RWPE2 (cell line): Measurements from ENCODE around the gene SNCA.

ENCODE experiments used
- ATAC-seq: fragments of 200-7000 bp; cut with Tn5 transposase; 3 replicates; pipeline ENCODE4 v1.9.1; 2021; ENCODE audit warnings: low read depth
- DNase-seq: peaks from one replicate; pipeline ENCODE4 v3.0.0-alpha.2; 2020; ENCODE audit warnings: low spot score
- H3K27ac ChIP-seq: fragments of 450-650 bp; 2 replicates; pipeline ENCODE4 v1.5.1; 2017; ENCODE audit warnings: mild to moderate bottlenecking; ENCODE audit not compliant: poor library complexity, severe bottlenecking
- H3K27me3 ChIP-seq: fragments of 250-450 bp; sonication (Bioruptor Pico); 2 replicates; pipeline ENCODE4 v1.5.1; 2021; ENCODE audit warnings: mild to moderate bottlenecking, moderate library complexity; ENCODE audit not compliant: insufficient read depth, poor library complexity, severe bottlenecking
- H3K36me3 ChIP-seq: fragments of 250-450 bp; sonication (Bioruptor Pico); 2 replicates; pipeline ENCODE4 v1.5.1; 2020; ENCODE audit warnings: low read depth, mild to moderate bottlenecking, moderate library complexity
- H3K4me1 ChIP-seq: fragments of 250-450 bp; sonication (Bioruptor Pico); 2 replicates; pipeline ENCODE4 v1.5.1; 2021; ENCODE audit warnings: mild to moderate bottlenecking, moderate library complexity; ENCODE audit not compliant: insufficient read depth, poor library complexity, severe bottlenecking
- H3K4me3 ChIP-seq: fragments of 250-450 bp; sonication (Bioruptor Pico); 2 replicates; pipeline ENCODE4 v1.5.1; 2021; ENCODE audit warnings: mild to moderate bottlenecking, moderate library complexity; ENCODE audit not compliant: severe bottlenecking
- H3K9me3 ChIP-seq: fragments of 250-450 bp; sonication (Bioruptor Pico); 2 replicates; pipeline ENCODE4 v1.5.1; 2021; ENCODE audit warnings: mild to moderate bottlenecking, moderate library complexity; ENCODE audit not compliant: severe bottlenecking
- TF ChIP-seq, protein P1 (sequence below): fragments of 450-650 bp; IDR thresholded peaks from one replicate; pipeline ENCODE4 v1.5.1; 2017; ENCODE audit warnings: mild to moderate bottlenecking, moderate library complexity; ENCODE audit not compliant: poor library complexity, severe bottlenecking

Gene SNCA

DNA sequence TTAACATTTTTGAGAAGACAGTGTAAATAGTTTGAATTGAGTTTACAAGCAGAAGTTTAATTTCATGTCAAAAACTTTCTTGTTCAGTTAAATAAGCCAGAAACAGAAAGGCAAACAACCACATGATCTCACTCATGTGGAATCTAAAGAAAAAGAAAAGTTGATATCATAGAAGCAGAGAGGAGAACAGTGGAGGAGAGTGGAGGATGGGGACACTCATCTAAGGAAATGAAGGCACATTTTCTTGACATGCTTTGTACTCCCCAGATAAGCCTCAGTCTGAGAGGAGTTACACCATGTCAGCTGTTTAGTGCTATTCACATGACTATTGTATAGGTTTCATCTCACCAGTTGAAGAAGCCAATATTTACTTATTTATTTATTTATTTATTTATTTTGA is 13.5 kb downstream of the SNCA start:
- no peak overlapping the region for H3K27ac ChIP-seq
- no peaks in the 10 kb centered on the region for H3K9me3 ChIP-seq
- peaks cover 5% of the 10 kb centered on the region for H3K4me1 ChIP-seq
- no peak overlapping the region for H3K4me3 ChIP-seq
- H3K27me3 ChIP-seq = no peaks in the 10 kb centered on the region
- peaks cover 17% of the 10 kb centered on the region for H3K36me3 ChIP-seq
- TF ChIP-seq, protein P1, sequence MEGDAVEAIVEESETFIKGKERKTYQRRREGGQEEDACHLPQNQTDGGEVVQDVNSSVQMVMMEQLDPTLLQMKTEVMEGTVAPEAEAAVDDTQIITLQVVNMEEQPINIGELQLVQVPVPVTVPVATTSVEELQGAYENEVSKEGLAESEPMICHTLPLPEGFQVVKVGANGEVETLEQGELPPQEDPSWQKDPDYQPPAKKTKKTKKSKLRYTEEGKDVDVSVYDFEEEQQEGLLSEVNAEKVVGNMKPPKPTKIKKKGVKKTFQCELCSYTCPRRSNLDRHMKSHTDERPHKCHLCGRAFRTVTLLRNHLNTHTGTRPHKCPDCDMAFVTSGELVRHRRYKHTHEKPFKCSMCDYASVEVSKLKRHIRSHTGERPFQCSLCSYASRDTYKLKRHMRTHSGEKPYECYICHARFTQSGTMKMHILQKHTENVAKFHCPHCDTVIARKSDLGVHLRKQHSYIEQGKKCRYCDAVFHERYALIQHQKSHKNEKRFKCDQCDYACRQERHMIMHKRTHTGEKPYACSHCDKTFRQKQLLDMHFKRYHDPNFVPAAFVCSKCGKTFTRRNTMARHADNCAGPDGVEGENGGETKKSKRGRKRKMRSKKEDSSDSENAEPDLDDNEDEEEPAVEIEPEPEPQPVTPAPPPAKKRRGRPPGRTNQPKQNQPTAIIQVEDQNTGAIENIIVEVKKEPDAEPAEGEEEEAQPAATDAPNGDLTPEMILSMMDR = no peak
- no peak for ATAC-seq
- no peak for DNase-seq

DNA sequence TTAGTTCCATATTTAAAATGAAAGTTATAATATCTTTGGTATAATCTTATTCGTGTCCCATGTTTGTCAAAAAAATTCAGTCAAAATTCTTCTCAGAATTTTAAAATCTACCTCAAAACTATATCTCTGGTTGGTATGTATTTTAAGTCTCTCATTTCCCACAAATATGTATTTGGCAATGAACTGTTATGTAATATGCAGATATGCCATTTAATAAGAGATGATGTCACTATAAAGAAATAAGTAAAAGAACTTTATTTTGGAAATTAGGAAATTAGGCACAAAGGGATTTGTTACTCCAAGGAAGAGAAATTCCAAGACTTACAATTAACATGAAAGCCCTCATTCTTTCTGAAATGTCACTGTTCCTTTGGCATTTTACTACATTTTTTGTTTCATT is 15.3 kb downstream of the SNCA start:
- Histone ChIP-seq H3K36me3 (peaks cover 9% of the 10 kb centered on the region), H3K4me3 (no peak overlapping the region), H3K27ac (no peak overlapping the region), H3K9me3 (no peaks in the 10 kb centered on the region), H3K27me3 (no peaks in the 10 kb centered on the region), H3K4me1 (peaks cover 5% of the 10 kb centered on the region)
- DNase-seq (no peak), ATAC-seq (no peak)
- TF ChIP-seq, protein P1 = no peak

DNA sequence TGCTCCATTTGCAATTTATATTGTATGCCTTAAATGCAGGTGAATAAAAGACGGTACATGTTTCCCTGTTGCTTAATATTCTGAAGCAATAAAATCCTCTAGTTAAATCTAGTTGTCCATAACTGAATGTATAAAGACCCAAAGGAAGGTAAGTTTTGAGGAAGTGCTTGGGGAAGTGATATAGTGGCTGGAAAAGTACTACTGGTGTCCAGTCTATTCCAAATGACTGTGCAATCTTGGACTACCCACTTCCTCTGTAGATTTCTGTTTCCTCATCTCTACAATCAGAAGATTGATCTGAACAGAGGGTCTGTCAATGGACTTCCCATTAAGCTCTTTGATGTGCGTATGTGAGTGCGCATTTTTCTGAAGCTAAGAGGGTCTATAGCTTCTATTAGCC is 17.0 kb downstream of the SNCA start:
- Histone ChIP-seq H3K4me3 (no peak overlapping the region), H3K9me3 (no peaks in the 10 kb centered on the region), H3K36me3 (peaks cover 9% of the 10 kb centered on the region), H3K4me1 (peaks cover 5% of the 10 kb centered on the region), H3K27ac (no peak overlapping the region), H3K27me3 (no peaks in the 10 kb centered on the region)
- DNase-seq = no peak
- TF ChIP-seq, protein P1 = no peak
- ATAC-seq = no peak

DNA sequence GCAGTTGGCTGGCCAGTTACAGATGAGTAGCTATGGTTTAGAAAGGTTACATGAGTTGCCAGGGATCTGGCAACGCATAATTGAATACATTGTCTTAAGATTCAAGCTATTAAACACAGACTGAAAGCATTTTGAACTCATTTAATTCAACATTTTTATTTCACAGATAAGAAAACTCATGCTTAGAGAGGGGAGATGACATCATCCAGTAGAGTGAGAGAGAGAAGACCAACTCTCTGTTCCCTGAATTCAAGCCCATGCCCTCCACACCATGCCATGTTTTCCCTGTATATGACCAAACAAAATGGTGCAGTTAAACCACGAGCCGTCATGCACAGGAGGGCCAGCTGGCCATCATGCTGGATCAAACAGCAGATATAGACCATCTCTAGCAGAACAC is 22.6 kb downstream of the SNCA start:
- TF ChIP-seq, protein P1 = no peak
- Histone ChIP-seq H3K27ac (no peak overlapping the region), H3K36me3 (no peaks in the 10 kb centered on the region; the same call in 1 of the 2 replicates), H3K4me1 (no peaks in the 10 kb centered on the region), H3K27me3 (no peaks in the 10 kb centered on the region), H3K9me3 (no peaks in the 10 kb centered on the region), H3K4me3 (no peak overlapping the region)
- ATAC-seq (no peak), DNase-seq (no peak)

DNA sequence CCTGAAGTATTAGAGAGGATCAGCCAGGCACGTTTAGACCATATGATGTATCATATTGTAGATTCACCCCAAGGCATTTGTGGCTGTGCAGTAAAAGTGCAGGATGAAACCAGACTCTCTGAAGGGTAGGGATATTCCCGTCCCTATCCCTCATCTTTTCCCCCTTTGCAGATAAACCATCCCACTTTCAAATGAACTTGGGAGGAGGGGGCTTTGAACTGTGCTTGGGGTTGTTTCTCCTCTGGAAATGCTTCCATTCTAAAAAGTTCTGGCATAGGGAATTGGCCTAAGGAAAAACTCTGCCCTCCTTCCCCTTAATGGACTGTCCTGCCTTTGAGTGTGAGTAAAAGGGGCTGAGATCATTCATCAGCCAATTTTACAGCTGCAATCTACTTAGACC is 23.8 kb downstream of the SNCA start:
- Histone ChIP-seq H3K9me3 (no peaks in the 10 kb centered on the region), H3K27me3 (no peaks in the 10 kb centered on the region), H3K36me3 (no peaks in the 10 kb centered on the region; the same call in 1 of the 2 replicates), H3K4me1 (no peaks in the 10 kb centered on the region), H3K27ac (no peak overlapping the region), H3K4me3 (no peak overlapping the region)
- ATAC-seq (no peak), DNase-seq (no peak)
- TF ChIP-seq, protein P1 = no peak
